HepG2 (cell line): ENCODE results near the gene CRYZL1. TPM values are rescaled to one million over a fixed set of nuclear protein-coding genes. Genes with fewer than 3 reads are reported as not detected.

Experiments used
- E2F1 ChIP-seq: sonication (generic); formaldehyde crosslinking; IDR thresholded peaks from 2 replicates; pipeline ENCODE4 v1.5.0; 2020; ENCODE audit warnings: missing genetic modification reagents
- MBNL3 ChIP-seq: fragments of 250-450 bp; sonication (Bioruptor Pico); conservative IDR thresholded peaks from 2 replicates; pipeline ENCODE4 v1.8.0; 2022; ENCODE audit warnings: mild to moderate bottlenecking, inconsistent platforms
- NCOA5 ChIP-seq: sonication (generic); formaldehyde crosslinking; IDR thresholded peaks from 2 replicates; pipeline ENCODE4 v1.4.0; 2020; ENCODE audit warnings: missing genetic modification reagents
- NFE2L2 ChIP-seq: fragments of 150-350 bp; IDR thresholded peaks from 2 replicates; pipeline ENCODE4 v1.6.1; 2014; ENCODE audit warnings: low read length
- PAF1 ChIP-seq: IDR thresholded peaks from 2 replicates; pipeline ENCODE4 v1.6.1; 2016; ENCODE audit warnings: missing genetic modification reagents, missing compliant biosample characterization
- RAD21 ChIP-seq: fragments of 450-650 bp; formaldehyde crosslinking; IDR thresholded peaks from 2 replicates; pipeline ENCODE4 v1.5.0; 2020; ENCODE audit warnings: mild to moderate bottlenecking
- ZGPAT ChIP-seq: IDR thresholded peaks from 2 replicates; pipeline ENCODE4 v1.6.1; 2016; ENCODE audit warnings: mild to moderate bottlenecking
- ZSCAN20 ChIP-seq: sonication (generic); formaldehyde crosslinking; IDR thresholded peaks from 2 replicates; pipeline ENCODE4 v1.4.0; 2020; ENCODE audit warnings: missing genetic modification reagents, mild to moderate bottlenecking, borderline replicate concordance
- ZXDC ChIP-seq: sonication (generic); formaldehyde crosslinking; IDR thresholded peaks from 2 replicates; pipeline ENCODE4 v1.5.0; 2020; ENCODE audit warnings: mild to moderate bottlenecking, missing genetic modification reagents
- polyA plus RNA-seq, 8 experiments: library from polyadenylated mRNA; depleted of rRNA in 3 of 8; stranded (reverse) in 7 of 8; unstranded in 1 of 8; fragments of >200 nt; fragmentation: Illumina TruSeq in 4 of 8; extraction: Trizol in 4 of 8; gene quantifications; 2 replicates each; pipeline versions ENCODE4 v1.2.1 to v1.2.3, GENCODE V29; 2011 to 2016; ENCODE audit warnings: low read depth in 4 of 8, missing spikeins in 1 of 8, mixed read lengths in 1 of 8; ENCODE audit not compliant: insufficient read depth in 1 of 8
- total RNA-seq, 5 experiments: library from RNA; depleted of rRNA; stranded (reverse); fragments of >200 nt; fragmentation: Illumina TruSeq; extraction: Trizol; gene quantifications; 2 replicates each; pipeline ENCODE4 v1.2.3, GENCODE V29; 2016; ENCODE audit warnings: low read depth in 1 of 5
- TF ChIP-seq, protein P1 (sequence below): conservative IDR thresholded peaks from 2 replicates; pipeline ENCODE4 v1.6.1; 2018; ENCODE audit warnings: missing genetic modification reagents
- TF ChIP-seq, protein P2 (sequence below): sonication (generic); formaldehyde crosslinking; conservative IDR thresholded peaks from 2 replicates; pipeline ENCODE4 v1.4.0; 2020; ENCODE audit warnings: mild to moderate bottlenecking, missing genetic modification reagents, moderate library complexity
- TF ChIP-seq, protein P3 (sequence below): sonication (generic); formaldehyde crosslinking; IDR thresholded peaks from 2 replicates; pipeline ENCODE4 v1.4.0; 2020; ENCODE audit warnings: missing genetic modification reagents
- TF ChIP-seq, protein P4 (sequence below): IDR thresholded peaks from 2 replicates; pipeline ENCODE4 v1.6.1; 2016; ENCODE audit warnings: low read depth

CRYZL1 gene
- total and polyA plus RNA-seq, 2 of the 13 experiments (the other 11 are each of a cell fraction or from before 2014, with no cell fraction given): 20.3 to 27.7 TPM

- TF ChIP-seq MBNL3 (CRISPR knock-in tag) (no peak), E2F1 (CRISPR knock-in tag) (peak; percentile 73), ZSCAN20 (CRISPR knock-in tag) (peak; percentile 29; the same call in 1 of the 2 replicates), RAD21 (CRISPR knock-in tag) (peak; percentile 47; the same call in 1 of the 2 replicates), ZGPAT (peak; percentile 58; the same call in 1 of the 2 replicates), NCOA5 (CRISPR knock-in tag) (no peak), PAF1 (CRISPR knock-in tag) (no peak), ZXDC (CRISPR knock-in tag) (peak; percentile 31; the same call in 1 of the 2 replicates), NFE2L2 (no peak)
- TF ChIP-seq, protein P1, sequence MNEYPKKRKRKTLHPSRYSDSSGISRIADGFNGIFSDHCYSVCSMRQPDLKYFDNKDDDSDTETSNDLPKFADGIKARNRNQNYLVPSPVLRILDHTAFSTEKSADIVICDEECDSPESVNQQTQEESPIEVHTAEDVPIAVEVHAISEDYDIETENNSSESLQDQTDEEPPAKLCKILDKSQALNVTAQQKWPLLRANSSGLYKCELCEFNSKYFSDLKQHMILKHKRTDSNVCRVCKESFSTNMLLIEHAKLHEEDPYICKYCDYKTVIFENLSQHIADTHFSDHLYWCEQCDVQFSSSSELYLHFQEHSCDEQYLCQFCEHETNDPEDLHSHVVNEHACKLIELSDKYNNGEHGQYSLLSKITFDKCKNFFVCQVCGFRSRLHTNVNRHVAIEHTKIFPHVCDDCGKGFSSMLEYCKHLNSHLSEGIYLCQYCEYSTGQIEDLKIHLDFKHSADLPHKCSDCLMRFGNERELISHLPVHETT (CRISPR knock-in tag): peak; percentile 20; the same call in 1 of the 2 replicates
- TF ChIP-seq, protein P2, sequence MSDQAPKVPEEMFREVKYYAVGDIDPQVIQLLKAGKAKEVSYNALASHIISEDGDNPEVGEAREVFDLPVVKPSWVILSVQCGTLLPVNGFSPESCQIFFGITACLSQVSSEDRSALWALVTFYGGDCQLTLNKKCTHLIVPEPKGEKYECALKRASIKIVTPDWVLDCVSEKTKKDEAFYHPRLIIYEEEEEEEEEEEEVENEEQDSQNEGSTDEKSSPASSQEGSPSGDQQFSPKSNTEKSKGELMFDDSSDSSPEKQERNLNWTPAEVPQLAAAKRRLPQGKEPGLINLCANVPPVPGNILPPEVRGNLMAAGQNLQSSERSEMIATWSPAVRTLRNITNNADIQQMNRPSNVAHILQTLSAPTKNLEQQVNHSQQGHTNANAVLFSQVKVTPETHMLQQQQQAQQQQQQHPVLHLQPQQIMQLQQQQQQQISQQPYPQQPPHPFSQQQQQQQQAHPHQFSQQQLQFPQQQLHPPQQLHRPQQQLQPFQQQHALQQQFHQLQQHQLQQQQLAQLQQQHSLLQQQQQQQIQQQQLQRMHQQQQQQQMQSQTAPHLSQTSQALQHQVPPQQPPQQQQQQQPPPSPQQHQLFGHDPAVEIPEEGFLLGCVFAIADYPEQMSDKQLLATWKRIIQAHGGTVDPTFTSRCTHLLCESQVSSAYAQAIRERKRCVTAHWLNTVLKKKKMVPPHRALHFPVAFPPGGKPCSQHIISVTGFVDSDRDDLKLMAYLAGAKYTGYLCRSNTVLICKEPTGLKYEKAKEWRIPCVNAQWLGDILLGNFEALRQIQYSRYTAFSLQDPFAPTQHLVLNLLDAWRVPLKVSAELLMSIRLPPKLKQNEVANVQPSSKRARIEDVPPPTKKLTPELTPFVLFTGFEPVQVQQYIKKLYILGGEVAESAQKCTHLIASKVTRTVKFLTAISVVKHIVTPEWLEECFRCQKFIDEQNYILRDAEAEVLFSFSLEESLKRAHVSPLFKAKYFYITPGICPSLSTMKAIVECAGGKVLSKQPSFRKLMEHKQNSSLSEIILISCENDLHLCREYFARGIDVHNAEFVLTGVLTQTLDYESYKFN (CRISPR knock-in tag): peak; percentile 75
- TF ChIP-seq, protein P3, sequence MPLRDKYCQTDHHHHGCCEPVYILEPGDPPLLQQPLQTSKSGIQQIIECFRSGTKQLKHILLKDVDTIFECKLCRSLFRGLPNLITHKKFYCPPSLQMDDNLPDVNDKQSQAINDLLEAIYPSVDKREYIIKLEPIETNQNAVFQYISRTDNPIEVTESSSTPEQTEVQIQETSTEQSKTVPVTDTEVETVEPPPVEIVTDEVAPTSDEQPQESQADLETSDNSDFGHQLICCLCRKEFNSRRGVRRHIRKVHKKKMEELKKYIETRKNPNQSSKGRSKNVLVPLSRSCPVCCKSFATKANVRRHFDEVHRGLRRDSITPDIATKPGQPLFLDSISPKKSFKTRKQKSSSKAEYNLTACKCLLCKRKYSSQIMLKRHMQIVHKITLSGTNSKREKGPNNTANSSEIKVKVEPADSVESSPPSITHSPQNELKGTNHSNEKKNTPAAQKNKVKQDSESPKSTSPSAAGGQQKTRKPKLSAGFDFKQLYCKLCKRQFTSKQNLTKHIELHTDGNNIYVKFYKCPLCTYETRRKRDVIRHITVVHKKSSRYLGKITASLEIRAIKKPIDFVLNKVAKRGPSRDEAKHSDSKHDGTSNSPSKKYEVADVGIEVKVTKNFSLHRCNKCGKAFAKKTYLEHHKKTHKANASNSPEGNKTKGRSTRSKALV (CRISPR knock-in tag): no peak
- TF ChIP-seq, protein P4, sequence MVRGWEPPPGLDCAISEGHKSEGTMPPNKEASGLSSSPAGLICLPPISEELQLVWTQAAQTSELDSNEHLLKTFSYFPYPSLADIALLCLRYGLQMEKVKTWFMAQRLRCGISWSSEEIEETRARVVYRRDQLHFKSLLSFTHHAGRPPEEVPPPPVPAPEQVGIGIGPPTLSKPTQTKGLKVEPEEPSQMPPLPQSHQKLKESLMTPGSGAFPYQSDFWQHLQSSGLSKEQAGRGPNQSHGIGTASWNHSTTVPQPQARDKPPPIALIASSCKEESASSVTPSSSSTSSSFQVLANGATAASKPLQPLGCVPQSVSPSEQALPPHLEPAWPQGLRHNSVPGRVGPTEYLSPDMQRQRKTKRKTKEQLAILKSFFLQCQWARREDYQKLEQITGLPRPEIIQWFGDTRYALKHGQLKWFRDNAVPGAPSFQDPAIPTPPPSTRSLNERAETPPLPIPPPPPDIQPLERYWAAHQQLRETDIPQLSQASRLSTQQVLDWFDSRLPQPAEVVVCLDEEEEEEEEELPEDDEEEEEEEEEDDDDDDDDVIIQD (CRISPR knock-in tag): peak; percentile 42; the same call in 1 of the 2 replicates
Observed at GRCh38 chr21:33588485-33589335, 52.8 kb downstream of the CRYZL1 start, which contains the start of gene DONSON (continued).
